H1 (cell line): ENCODE results near the gene TSHZ2.

Experiments used
- EGR1 ChIP-seq: IDR thresholded peaks from 2 replicates; pipeline ENCODE4 v1.6.1; 2011; ENCODE audit warnings: low read depth, low read length, borderline replicate concordance
- EP300 ChIP-seq, 2 experiments: IDR thresholded peaks; 1 replicate in 1 of 2; 2 replicates in 1 of 2; pipeline ENCODE4 v1.6.1; 2011 to 2012; ENCODE audit warnings: low read depth in 2 of 2, low read length in 2 of 2, mild to moderate bottlenecking in 2 of 2, borderline replicate concordance in 1 of 2, inconsistent platforms in 1 of 2, moderate library complexity in 1 of 2
- EZH2 ChIP-seq: fragments of 200-600 bp; sonication (generic); IDR thresholded peaks from 2 replicates; pipeline ENCODE4 v1.7.1; 2012; ENCODE audit warnings: low read depth, mild to moderate bottlenecking, moderate library complexity, low read length, inconsistent platforms; ENCODE audit not compliant: severe bottlenecking
- MAFK ChIP-seq: IDR thresholded peaks from 2 replicates; pipeline ENCODE4 v1.6.1; 2012; ENCODE audit warnings: low read depth, mild to moderate bottlenecking, improper control_type of control experiment, low read length
- POLR2A ChIP-seq, 2 experiments: IDR thresholded peaks; 1 replicate in 1 of 2; 2 replicates in 1 of 2; pipeline ENCODE4 v1.6.1; 2011; ENCODE audit warnings: low read depth in 2 of 2, low read length in 2 of 2, mild to moderate bottlenecking in 2 of 2; ENCODE audit errors: control extremely low read depth in 1 of 2
- TAF1 ChIP-seq: IDR thresholded peaks from 2 replicates; pipeline ENCODE4 v1.6.1; 2011; ENCODE audit warnings: mild to moderate bottlenecking, low read depth, low read length
- TBP ChIP-seq: IDR thresholded peaks from 2 replicates; pipeline ENCODE4 v1.6.1; 2011; ENCODE audit warnings: low read depth, low read length, improper control_type of control experiment
- TF ChIP-seq, protein P1 (sequence below): IDR thresholded peaks from 2 replicates; pipeline ENCODE4 v1.6.1; 2011; ENCODE audit warnings: low read depth, mild to moderate bottlenecking, low read length; ENCODE audit not compliant: insufficient read depth
- TF ChIP-seq, protein P2 (sequence below), 3 experiments: IDR thresholded peaks; 1 replicate in 2 of 3; 2 replicates in 1 of 3; pipeline versions ENCODE4 v1.5.1 to v1.6.1; 2011; ENCODE audit warnings: low read length in 3 of 3, mild to moderate bottlenecking in 3 of 3, inconsistent platforms in 2 of 3, low read depth in 1 of 3, moderate library complexity in 1 of 3; ENCODE audit not compliant: insufficient read depth in 1 of 3; ENCODE audit errors: control extremely low read depth in 1 of 3
- TF ChIP-seq, protein P3 (sequence below): IDR thresholded peaks from 2 replicates; pipeline ENCODE4 v1.6.1; 2012; ENCODE audit warnings: inconsistent platforms

DNA sequence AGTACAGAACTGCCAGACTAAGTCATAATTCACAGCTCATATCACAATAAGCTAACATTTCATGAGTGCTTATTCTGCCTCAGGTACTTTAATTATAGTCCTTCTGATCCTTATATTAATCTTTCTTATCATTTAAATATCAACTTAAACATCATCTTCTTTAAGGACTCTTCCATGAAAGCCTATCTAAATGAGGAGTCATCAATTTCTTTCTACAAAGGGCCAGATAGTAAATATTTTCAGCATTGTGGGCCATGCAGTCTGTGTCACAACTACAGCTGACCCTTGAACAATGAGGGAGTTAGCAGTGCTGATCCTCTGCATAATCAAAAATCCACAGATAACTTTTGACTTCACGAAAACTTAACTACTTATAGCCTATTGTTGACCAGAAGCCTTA is 306.4 kb downstream of the TSHZ2 start:
- TF ChIP-seq, protein P1, sequence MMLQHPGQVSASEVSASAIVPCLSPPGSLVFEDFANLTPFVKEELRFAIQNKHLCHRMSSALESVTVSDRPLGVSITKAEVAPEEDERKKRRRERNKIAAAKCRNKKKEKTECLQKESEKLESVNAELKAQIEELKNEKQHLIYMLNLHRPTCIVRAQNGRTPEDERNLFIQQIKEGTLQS: no peak
- TF ChIP-seq, protein P2, sequence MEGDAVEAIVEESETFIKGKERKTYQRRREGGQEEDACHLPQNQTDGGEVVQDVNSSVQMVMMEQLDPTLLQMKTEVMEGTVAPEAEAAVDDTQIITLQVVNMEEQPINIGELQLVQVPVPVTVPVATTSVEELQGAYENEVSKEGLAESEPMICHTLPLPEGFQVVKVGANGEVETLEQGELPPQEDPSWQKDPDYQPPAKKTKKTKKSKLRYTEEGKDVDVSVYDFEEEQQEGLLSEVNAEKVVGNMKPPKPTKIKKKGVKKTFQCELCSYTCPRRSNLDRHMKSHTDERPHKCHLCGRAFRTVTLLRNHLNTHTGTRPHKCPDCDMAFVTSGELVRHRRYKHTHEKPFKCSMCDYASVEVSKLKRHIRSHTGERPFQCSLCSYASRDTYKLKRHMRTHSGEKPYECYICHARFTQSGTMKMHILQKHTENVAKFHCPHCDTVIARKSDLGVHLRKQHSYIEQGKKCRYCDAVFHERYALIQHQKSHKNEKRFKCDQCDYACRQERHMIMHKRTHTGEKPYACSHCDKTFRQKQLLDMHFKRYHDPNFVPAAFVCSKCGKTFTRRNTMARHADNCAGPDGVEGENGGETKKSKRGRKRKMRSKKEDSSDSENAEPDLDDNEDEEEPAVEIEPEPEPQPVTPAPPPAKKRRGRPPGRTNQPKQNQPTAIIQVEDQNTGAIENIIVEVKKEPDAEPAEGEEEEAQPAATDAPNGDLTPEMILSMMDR (IDR thresholded peaks at IDR 0.05; ENCODE audit: control extremely low read depth in 1 of 3, insufficient read depth in 1 of 3, low read depth in 1 of 3, low read length in 3 of 3): no peak
- TF ChIP-seq EGR1 (no peak), EP300 (IDR thresholded peaks at IDR 0.05; ENCODE audit: borderline replicate concordance in 1 of 2, low read depth in 2 of 2, low read length in 2 of 2) (no peak), TBP (no peak), MAFK (no peak), POLR2A (IDR thresholded peaks at IDR 0.05; ENCODE audit: control extremely low read depth in 1 of 2, low read depth in 2 of 2, low read length in 2 of 2) (no peak), TAF1 (no peak), EZH2 (no peak)
- TF ChIP-seq, protein P3, sequence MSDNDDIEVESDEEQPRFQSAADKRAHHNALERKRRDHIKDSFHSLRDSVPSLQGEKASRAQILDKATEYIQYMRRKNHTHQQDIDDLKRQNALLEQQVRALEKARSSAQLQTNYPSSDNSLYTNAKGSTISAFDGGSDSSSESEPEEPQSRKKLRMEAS: no peak
